NCI-H82 treated with DMSO at 0.1 percent for 48 hours (cell line): ENCODE data around the gene NUDT22.

Source experiments
- DNase-seq: peaks from one replicate; lab custom pipeline; 2025; ENCODE audit not compliant: unreplicated experiment; lab: John Stamatoyannopoulos, UW

Gene NUDT22

GRCh38 chr11:64268893-64269539 lies 42.9 kb downstream of the NUDT22 start:
- no peak for DNase-seq

- peak; percentile 96 for DNase-seq
Measured at GRCh38 chr11:64269540-64270220, 43.6 kb downstream of the NUDT22 start.

DNA sequence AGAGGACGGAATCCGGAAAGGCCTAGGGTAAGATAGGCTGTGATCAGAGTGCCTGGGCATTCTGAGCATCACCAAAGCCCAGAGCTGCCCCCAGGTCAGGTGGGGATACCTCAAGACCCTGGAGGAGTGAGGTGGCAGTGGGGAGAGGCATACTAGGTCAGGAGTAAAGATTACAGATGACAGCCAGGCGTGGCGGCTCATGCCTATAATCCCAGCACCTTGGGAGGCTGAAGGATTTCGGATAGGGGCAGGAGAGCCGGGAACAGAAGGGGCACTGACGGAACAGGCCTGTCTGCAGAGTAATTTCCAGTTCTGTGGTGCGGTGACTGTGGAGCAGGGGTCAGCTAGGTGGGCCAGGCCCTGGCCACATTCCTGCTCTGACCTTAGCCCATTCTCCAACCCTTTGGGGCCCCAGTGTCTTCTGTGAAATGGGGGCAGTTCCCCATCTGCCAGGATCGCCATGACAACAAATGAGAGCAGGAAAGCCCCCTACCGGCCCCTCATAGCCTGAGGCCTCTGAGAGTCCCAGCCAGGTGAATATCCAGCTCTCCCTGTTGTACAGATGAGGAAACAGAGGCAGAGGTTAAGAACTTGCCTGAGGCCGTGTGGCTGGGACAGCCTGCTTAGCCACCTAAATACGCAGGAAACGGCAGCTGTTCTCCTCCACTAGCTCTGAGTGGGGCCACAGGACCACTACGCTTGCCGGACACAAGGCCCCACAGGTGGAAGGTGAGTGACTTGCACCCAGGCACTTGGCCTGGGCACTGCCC lies 49.1 kb downstream of the NUDT22 start:
- DNase-seq: no peak

DNA sequence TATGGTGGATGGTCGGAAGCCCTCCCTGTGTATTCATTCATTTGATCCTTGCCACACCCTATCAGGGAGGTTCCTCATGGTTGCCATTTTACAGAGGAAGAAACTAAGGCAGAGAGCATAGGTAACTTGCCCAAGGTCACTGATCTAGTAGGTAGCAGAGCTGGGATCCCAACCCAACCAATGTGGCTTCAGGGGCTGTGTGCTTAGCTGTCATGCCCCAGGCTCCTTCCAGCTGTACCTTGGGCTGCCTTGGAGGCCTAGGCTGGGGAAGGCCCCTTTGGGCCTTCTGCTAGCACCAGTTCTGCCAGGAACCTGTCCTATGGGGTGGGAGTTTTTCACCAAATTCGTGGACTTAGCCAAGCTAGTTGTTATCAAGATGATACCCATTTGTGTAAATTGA lies 49.8 kb downstream of the NUDT22 start:
- no peak for DNase-seq

GRCh38 chr11:64276653-64277431 lies 50.8 kb downstream of the NUDT22 start:
- DNase-seq: no peak

- no peak for DNase-seq
Measured at GRCh38 chr11:64278576-64279190, 52.6 kb downstream of the NUDT22 start.
